Natural killer cell (primary cell): ENCODE results near the gene PSME2. TPM values are rescaled to one million over a fixed set of nuclear protein-coding genes. Genes with fewer than 3 reads are reported as not detected.

Source experiments
- ATAC-seq, 3 donors: fragments of 150-1000 bp in 2 of 3; fragments of 200-7000 bp in 1 of 3; cut with Tn5 transposase; 1 replicate in 1 of 3; 2 replicates in 2 of 3; pipeline ENCODE4 v1.10.0; 2021; ENCODE audit warnings: mild to moderate bottlenecking in 2 of 3, moderate library complexity in 2 of 3
- DNase-seq, 2 donors: peaks; one replicate each; pipeline versions ENCODE4 v3.0.0 to v3.0.0-alpha.2; 2013 to 2021; ENCODE audit warnings: mixed read lengths in 1 of 2
- H3K27ac ChIP-seq: one replicate; pipeline ENCODE4 v1.5.1; 2013; ENCODE audit warnings: mild to moderate bottlenecking, low read length
- H3K27me3 ChIP-seq: one replicate; pipeline ENCODE4 v1.6.1; 2013; ENCODE audit warnings: low read length; ENCODE audit not compliant: control insufficient read depth, insufficient read depth
- H3K36me3 ChIP-seq: one replicate; pipeline ENCODE4 v1.6.1; 2013; ENCODE audit warnings: low read length; ENCODE audit not compliant: control insufficient read depth, insufficient read depth
- H3K4me1 ChIP-seq: one replicate; pipeline ENCODE4 v1.6.1; 2013; ENCODE audit warnings: low read length; ENCODE audit not compliant: control insufficient read depth, insufficient read depth
- H3K4me3 ChIP-seq: one replicate; pipeline ENCODE4 v1.5.1; 2013; ENCODE audit warnings: low read length
- H3K9me3 ChIP-seq: one replicate; pipeline ENCODE4 v1.6.1; 2013; ENCODE audit warnings: low read length; ENCODE audit not compliant: control insufficient read depth, insufficient read depth
- H3K27ac Mint-ChIP-seq, 2 donors: one replicate each; pipeline ENCODE4 v1.8.0; 2022; ENCODE audit warnings: mild to moderate bottlenecking in 2 of 2, mixed read lengths in 2 of 2, moderate library complexity in 1 of 2
- H3K27me3 Mint-ChIP-seq, 2 donors: one replicate each; pipeline ENCODE4 v1.8.0; 2022; ENCODE audit warnings: low read depth in 2 of 2, mixed read lengths in 2 of 2
- H3K36me3 Mint-ChIP-seq: one replicate; pipeline ENCODE4 v1.8.0; 2022; ENCODE audit warnings: mixed read lengths
- H3K4me1 Mint-ChIP-seq, 2 donors: one replicate each; pipeline ENCODE4 v1.8.0; 2022; ENCODE audit warnings: mixed read lengths in 2 of 2
- H3K4me3 Mint-ChIP-seq: one replicate; pipeline ENCODE4 v1.8.0; 2022; ENCODE audit warnings: mild to moderate bottlenecking, moderate library complexity, mixed read lengths
- H3K9me3 Mint-ChIP-seq, 2 donors: one replicate each; pipeline ENCODE4 v1.8.0; 2022; ENCODE audit warnings: mixed read lengths in 2 of 2
- CTCF ChIP-seq: fragments of 200-600 bp; IDR thresholded peaks from one replicate; pipeline ENCODE4 v1.8.0; 2022; ENCODE audit warnings: antibody characterized with exemption
- WGBS: methylation state at CpG from one replicate; pipeline ENCODE4 v1.1.7; 2013; ENCODE audit warnings: missing lambda C conversion rate; ENCODE audit not compliant: insufficient coverage; 5-methylcytosine and 5-hydroxymethylcytosine counted together
- intact Hi-C: fragments of 100-400 bp; cut with micrococcal nuclease; formaldehyde crosslinking; loops from one replicate; pipeline ENCODE4 v1.14.2; 2022
- total RNA-seq, 4 donors: library from RNA; stranded (reverse); fragments of 120-200 nt in 1 of 4; gene quantifications; one replicate each; pipeline versions ENCODE4 v1.2.3 to v1.2.4, GENCODE V29; 2013 to 2022

Gene PSME2
- total RNA-seq, 3 donors from 2014 or later (not counting 1 experiment from before 2014, with no cell fraction given): 193 to 237 (median 234) TPM

- peak; percentile 87 to 93 (median 91) for ATAC-seq
- peak within 1 kb of the TSS; percentile 34 for H3K4me3 ChIP-seq
- H3K9me3 ChIP-seq: no peaks in the 10 kb centered on the region
- TF ChIP-seq CTCF: no peak
- peaks cover 5 to 32% of the 10 kb centered on the region in 2 donors for H3K4me1 Mint-ChIP-seq
- intact Hi-C loops: no loop called here
- peak within 1 kb of the TSS; percentile 92 for H3K4me3 Mint-ChIP-seq
- DNase-seq: peak; percentile 68 to 87
- no peaks in the 10 kb centered on the region for H3K36me3 Mint-ChIP-seq
- H3K27me3 ChIP-seq: no peaks in the 10 kb centered on the region
- peaks cover 23% of the 10 kb centered on the region for H3K36me3 ChIP-seq
- H3K9me3 Mint-ChIP-seq: no peaks in the 10 kb centered on the region
- H3K27ac Mint-ChIP-seq: peak within 1 kb of the TSS; percentile 77 to 89
- peak within 1 kb of the TSS; percentile 22 for H3K27ac ChIP-seq
- 8% methylated on average over 63 of the region's 63 CpGs for WGBS
- peaks cover 26% of the 10 kb centered on the region for H3K4me1 ChIP-seq
- H3K27me3 Mint-ChIP-seq: no peaks in the 10 kb centered on the region
Measured at GRCh38 chr14:24171422-24172260, 25.2 kb upstream of the PSME2 start, which contains the start of gene REC8. TSS of gene REC8 (plus strand) at chr14:24172080. CDS start at chr14:24172553, 473 bp downstream.

GRCh38 chr14:24167469-24168114 lies 21.2 kb upstream of the PSME2 start:
- peaks cover 30 to 53% of the 10 kb centered on the region in 2 donors for H3K4me1 Mint-ChIP-seq
- H3K36me3 ChIP-seq: peaks cover 61% of the 10 kb centered on the region
- no peak for TF ChIP-seq CTCF

GRCh38 chr14:24165785-24166184 lies 19.4 kb upstream of the PSME2 start:
- Histone ChIP-seq H3K4me1 (peaks cover 30% of the 10 kb centered on the region), H3K9me3 (no peaks in the 10 kb centered on the region), H3K27me3 (no peaks in the 10 kb centered on the region), H3K4me3 (no peak overlapping the region), H3K36me3 (peaks cover 64% of the 10 kb centered on the region), H3K27ac (no peak overlapping the region)
- H3K36me3 Mint-ChIP-seq: no peaks in the 10 kb centered on the region
- ATAC-seq (no peak), DNase-seq (no peak)
- TF ChIP-seq CTCF: no peak
- WGBS: 96% methylated on average over 5 of the region's 5 CpGs
- H3K27ac Mint-ChIP-seq: peak overlapping the region; percentile 71 to 73
- H3K4me3 Mint-ChIP-seq: no peak overlapping the region
- no peaks in the 10 kb centered on the region for H3K9me3 Mint-ChIP-seq
- peaks cover 43 to 59% of the 10 kb centered on the region in 2 donors for H3K4me1 Mint-ChIP-seq
- H3K27me3 Mint-ChIP-seq: no peaks in the 10 kb centered on the region
- intact Hi-C loops: no loop called here

More at GRCh38 chr14:24167469-24168114, 21.2 kb upstream of the PSME2 start:
- Mint-ChIP-seq H3K9me3 (no peaks in the 10 kb centered on the region), H3K27ac (peak overlapping the region; percentile 61 to 71), H3K4me3 (no peak overlapping the region), H3K36me3 (no peaks in the 10 kb centered on the region), H3K27me3 (no peaks in the 10 kb centered on the region)
- intact Hi-C loops: no loop called here
- Histone ChIP-seq H3K27ac (no peak overlapping the region), H3K4me1 (peaks cover 38% of the 10 kb centered on the region), H3K4me3 (no peak overlapping the region), H3K9me3 (no peaks in the 10 kb centered on the region), H3K27me3 (no peaks in the 10 kb centered on the region)
- 90% methylated on average over 3 of the region's 3 CpGs for WGBS
- no peak for DNase-seq
- ATAC-seq: no peak
